Smooth muscle cell (in vitro differentiated cells): ENCODE data around the gene ZBTB7B. TPM values are rescaled to one million over a fixed set of nuclear protein-coding genes. Genes with fewer than 3 reads are reported as not detected.

Source experiments
- DNase-seq: peaks from one replicate; lab custom pipeline; 2025; ENCODE audit not compliant: unreplicated experiment; lab: John Stamatoyannopoulos, UW
- H2AFZ ChIP-seq: fragments of 200-600 bp; sonication (generic); 2 replicates; pipeline ENCODE4 v1.6.0; 2016; ENCODE audit warnings: antibody characterized with exemption, low read depth, mild to moderate bottlenecking
- H3F3A ChIP-seq: fragments of 200-600 bp; sonication (generic); 2 replicates; pipeline ENCODE4 v1.6.0; 2017; ENCODE audit warnings: antibody characterized with exemption, low read depth
- H3K27ac ChIP-seq: fragments of 200-600 bp; sonication (generic); 2 replicates; pipeline ENCODE4 v1.5.1; 2016; ENCODE audit warnings: low read depth, mild to moderate bottlenecking
- H3K27me3 ChIP-seq: fragments of 200-600 bp; sonication (generic); 2 replicates; pipeline ENCODE4 v1.6.1; 2016; ENCODE audit warnings: low read depth, mild to moderate bottlenecking
- H3K36me3 ChIP-seq: fragments of 200-600 bp; sonication (generic); 2 replicates; pipeline ENCODE4 v1.5.1; 2016; ENCODE audit warnings: low read depth
- H3K4me1 ChIP-seq: fragments of 200-600 bp; sonication (generic); 2 replicates; pipeline ENCODE4 v1.5.1; 2016; ENCODE audit warnings: low read depth
- H3K4me2 ChIP-seq: fragments of 200-600 bp; sonication (generic); 2 replicates; pipeline ENCODE4 v1.6.0; 2016; ENCODE audit warnings: mild to moderate bottlenecking
- H3K4me3 ChIP-seq: fragments of 200-600 bp; sonication (generic); 2 replicates; pipeline ENCODE4 v1.5.1; 2016; ENCODE audit warnings: mild to moderate bottlenecking
- H3K79me2 ChIP-seq: fragments of 200-600 bp; sonication (generic); 2 replicates; pipeline ENCODE4 v1.6.0; 2016; ENCODE audit warnings: low read depth, mild to moderate bottlenecking
- H3K9ac ChIP-seq: fragments of 200-600 bp; sonication (generic); 2 replicates; pipeline ENCODE4 v1.6.0; 2016; ENCODE audit warnings: low read depth
- H3K9me3 ChIP-seq: fragments of 200-600 bp; sonication (generic); replicated peaks from 2 replicates; pipeline ENCODE4 v1.5.1; 2016; ENCODE audit warnings: low read depth
- H4K20me1 ChIP-seq: fragments of 200-600 bp; sonication (generic); 2 replicates; pipeline ENCODE4 v1.6.0; 2016; ENCODE audit warnings: low read depth
- CTCF ChIP-seq: fragments of 200-600 bp; sonication (generic); IDR thresholded peaks from 2 replicates; pipeline ENCODE4 v1.5.1; 2017; ENCODE audit warnings: borderline replicate concordance, mild to moderate bottlenecking, antibody characterized with exemption; ENCODE audit not compliant: insufficient read depth, poor library complexity, severe bottlenecking
- WGBS: methylation state at CpG from one replicate; pipeline ENCODE4 v1.1.7; 2016; ENCODE audit warnings: low lambda C conversion rate; 5-methylcytosine and 5-hydroxymethylcytosine counted together
- polyA plus RNA-seq: library from polyadenylated mRNA; unstranded; fragments of >200 nt; fragmentation: Nextera tagmentation; extraction: Ambion mirVana; gene quantifications from 2 replicates; pipeline ENCODE4 v1.2.1, GENCODE V29; 2016
- total RNA-seq: library from RNA; depleted of rRNA; stranded (reverse); fragments of >200 nt; gene quantifications from 2 replicates; pipeline ENCODE4 v1.2.3, GENCODE V29; 2014

Gene ZBTB7B
- total and polyA plus RNA-seq, 2 experiments from 2014 or later = 7.5 to 15.5 TPM

DNA sequence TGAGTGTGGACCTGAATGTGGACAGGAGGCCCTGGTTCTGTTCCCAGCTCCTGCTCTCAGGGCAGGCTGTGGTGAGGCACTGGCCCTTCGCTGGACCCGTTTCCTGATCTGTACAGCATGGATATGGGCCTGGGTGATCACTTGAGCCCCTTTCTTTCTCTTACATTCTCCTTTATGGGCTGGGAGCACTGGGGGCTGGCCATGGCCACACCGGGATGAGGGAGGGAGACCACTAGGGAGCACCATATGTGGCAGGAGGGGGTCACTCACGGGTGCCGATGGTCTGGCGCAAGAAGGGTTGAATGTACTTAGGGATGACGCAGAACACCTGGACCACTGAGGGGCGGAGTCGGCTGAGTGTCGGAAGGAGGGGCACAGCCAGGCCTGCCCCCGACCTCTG lies 28.3 kb downstream of the ZBTB7B start:
- Histone ChIP-seq H3K4me3 (no peak overlapping the region), H3K9me3 (no peaks in the 10 kb centered on the region), H2AFZ (no peak overlapping the region), H3K4me2 (no peak overlapping the region), H3F3A (no peaks in the 10 kb centered on the region), H4K20me1 (no peaks in the 10 kb centered on the region), H3K27ac (no peak overlapping the region), H3K36me3 (no peaks in the 10 kb centered on the region), H3K4me1 (no peaks in the 10 kb centered on the region), H3K27me3 (no peaks in the 10 kb centered on the region), H3K9ac (no peak overlapping the region), H3K79me2 (no peaks in the 10 kb centered on the region)
- 95% methylated on average over 7 of the region's 11 CpGs for WGBS
- TF ChIP-seq CTCF = no peak
- DNase-seq = no peak

DNA sequence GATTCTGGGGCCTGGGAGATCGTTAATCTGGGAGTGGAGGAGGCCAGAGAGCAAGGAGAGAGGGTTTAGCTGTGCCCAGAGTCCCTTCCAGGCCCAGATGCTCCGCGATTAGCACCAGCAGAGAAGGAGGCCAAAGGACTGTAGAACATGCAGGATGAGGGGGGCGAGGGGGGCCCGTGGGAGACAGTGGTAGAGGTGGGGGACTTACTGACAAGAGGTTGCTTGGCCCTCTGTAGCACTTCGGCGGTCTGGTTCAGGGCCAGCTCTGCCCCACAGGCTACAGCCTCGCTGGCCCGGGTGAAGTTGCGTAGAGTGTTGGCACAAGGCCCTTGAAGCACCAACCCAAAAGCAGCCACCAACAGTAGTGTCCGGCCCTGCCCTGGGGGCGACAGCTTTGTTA lies 30.3 kb downstream of the ZBTB7B start:
- Histone ChIP-seq H3F3A (no peaks in the 10 kb centered on the region), H3K4me1 (no peaks in the 10 kb centered on the region), H3K9me3 (no peaks in the 10 kb centered on the region), H2AFZ (no peak overlapping the region), H3K9ac (no peak overlapping the region), H3K4me3 (no peak overlapping the region), H3K27ac (no peak overlapping the region), H4K20me1 (no peaks in the 10 kb centered on the region), H3K27me3 (no peaks in the 10 kb centered on the region), H3K79me2 (no peaks in the 10 kb centered on the region), H3K4me2 (no peak overlapping the region), H3K36me3 (no peaks in the 10 kb centered on the region)
- WGBS = 95% methylated on average over 12 of the region's 12 CpGs
- DNase-seq = no peak
- no peak for TF ChIP-seq CTCF

GRCh38 chr1:155033524-155033923 lies 30.9 kb downstream of the ZBTB7B start, which contains the start of the genes DCST1 and DCST2:
DCST1 (plus strand) TSS chr1:155033824; CDS start chr1:155034037, 213 bp downstream.
DCST2 (minus strand) TSS chr1:155033781; CDS start chr1:155033701, 80 bp downstream.
- Histone ChIP-seq H3K4me1 (no peaks in the 10 kb centered on the region), H3K36me3 (no peaks in the 10 kb centered on the region), H3K27ac (no peak within 1 kb of the TSS), H3K27me3 (no peaks in the 10 kb centered on the region), H4K20me1 (no peaks in the 10 kb centered on the region), H2AFZ (no peak within 1 kb of the TSS), H3K79me2 (no peaks in the 10 kb centered on the region), H3K9me3 (no peaks in the 10 kb centered on the region), H3K4me3 (no peak within 1 kb of the TSS), H3K9ac (no peak within 1 kb of the TSS), H3K4me2 (no peak within 1 kb of the TSS), H3F3A (no peaks in the 10 kb centered on the region)
- 96% methylated on average over 9 of the region's 9 CpGs for WGBS
- TF ChIP-seq CTCF = no peak
- DNase-seq = no peak
